Nucleus accumbens (tissue), 56 donors: ENCODE measurements around the gene CD207.
"Not testable (repeated sequence)": the region's sequence is repeated elsewhere in the genome, so short reads cannot be mapped to it uniquely, and the experiment has no call there.

Experiments
- DNase-seq, 56 donors: peaks; one replicate each; lab custom pipeline; 2025; lab: John Stamatoyannopoulos, UW

The CD207 gene

GRCh38 chr2:70829916-70830315 is 5.7 kb downstream of the CD207 start:
- DNase-seq = no peak

DNA sequence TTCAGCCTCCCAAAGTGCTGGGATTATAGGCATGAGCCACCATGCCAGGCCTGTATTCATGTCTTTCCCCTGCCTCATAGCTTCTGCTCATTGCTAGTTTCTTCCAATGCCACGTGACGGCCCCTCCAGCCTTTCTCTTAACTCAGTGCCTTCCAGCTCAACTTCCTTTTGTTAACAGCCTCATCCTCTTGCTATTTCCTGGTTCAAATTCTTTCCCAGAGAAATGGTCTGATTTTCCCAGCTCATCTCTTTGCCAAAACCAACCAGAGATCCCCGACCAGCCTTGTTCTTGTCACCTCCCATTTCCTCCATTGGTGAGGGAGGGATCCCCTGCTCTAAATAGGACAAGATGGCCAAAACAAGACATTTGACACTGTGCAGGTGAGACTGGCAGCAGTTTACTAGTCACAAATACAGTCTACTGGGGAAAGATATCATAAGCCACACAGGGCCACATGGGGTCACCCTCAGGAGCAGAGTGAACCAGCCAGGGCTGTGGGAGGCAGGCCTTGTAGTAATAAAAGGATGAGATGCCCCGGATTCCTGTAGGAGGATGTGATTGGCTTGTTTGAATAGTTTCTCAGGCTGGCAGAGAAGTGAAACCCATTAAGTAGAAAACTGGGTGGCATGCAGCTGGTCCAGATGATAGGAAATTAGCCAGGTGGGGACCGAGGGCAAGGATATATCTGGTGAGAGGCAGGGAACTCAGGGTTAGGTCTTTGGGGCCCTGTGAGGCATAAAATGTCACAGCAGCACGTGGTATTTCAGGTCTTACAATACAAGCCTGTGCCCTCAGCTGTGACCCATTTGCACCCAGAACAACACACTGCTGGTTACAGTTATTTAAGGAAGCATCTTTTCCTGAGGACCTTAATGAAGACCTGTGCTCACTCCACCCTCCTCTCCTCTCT is 6.4 kb downstream of the CD207 start:
- no peak for DNase-seq

DNA sequence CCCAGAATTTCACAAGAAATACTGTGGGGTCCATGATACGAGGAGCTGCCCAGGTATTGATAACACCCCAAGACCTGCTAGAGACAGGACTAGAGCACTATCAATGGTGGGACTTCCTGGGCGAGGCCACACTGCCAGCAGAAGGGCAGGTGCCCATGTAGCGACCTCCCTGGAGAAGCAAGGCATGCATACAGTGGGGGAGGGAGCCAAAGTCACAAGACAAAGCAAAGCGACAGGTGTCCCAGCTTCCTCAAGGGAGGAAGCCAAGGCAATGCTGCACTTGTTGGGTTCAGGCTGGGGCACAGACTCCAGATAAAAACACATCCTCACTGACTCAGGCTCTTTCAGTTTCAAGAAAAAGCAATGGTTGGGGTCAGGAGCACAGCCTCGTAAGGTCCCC is 7.5 kb downstream of the CD207 start:
- no peak for DNase-seq

DNA sequence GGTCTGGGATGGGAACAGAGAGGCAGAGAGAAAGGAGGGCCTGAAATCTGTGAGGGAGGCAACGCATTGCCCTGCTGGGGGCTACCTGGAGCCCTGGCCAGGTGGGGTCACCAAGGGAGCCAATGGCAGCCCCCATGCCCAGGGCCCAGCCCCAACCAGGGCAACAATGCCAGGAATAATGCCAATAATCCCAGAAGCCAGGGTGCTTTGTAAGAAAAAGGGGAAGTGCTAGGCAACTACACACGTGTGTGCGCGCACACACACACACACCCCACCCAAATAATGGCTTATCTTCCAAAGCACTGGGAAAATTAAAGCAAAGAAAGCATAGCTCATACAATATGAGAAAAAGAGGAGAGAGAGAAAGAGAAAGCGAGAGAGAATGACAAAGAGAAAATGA is 8.2 kb downstream of the CD207 start:
- no peak for DNase-seq

DNA sequence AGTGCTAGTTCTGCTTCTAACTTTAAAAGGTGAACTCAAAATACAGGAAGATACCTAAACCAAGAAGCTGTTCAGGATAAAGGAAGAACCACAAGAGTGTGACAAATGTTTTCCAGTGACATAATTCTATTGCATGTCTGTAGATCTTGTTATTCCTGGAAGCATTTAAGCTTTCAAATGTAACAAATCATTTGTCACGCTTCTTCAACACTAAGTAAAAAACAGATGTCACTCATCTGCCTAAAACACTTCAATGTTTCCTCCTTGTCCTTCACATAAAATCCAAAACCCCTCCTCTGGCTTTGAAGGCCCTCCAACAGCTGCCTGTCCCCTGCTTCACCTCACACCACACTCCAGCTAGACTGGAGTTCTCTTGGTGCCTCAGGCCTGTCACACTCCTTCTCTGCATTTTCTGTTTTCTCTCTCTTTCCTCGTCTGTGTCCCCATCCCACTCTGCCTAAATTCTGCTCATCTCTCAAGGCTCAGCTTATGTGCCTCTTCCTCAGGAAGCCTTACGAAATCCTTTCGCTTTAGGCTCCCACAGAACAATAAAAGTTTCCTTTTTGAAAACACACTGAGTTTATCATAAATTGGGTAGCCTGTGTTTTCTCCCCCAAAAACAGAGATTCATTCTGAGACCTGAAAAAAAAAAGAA is 8.8 kb downstream of the CD207 start:
- no peak for DNase-seq

DNA sequence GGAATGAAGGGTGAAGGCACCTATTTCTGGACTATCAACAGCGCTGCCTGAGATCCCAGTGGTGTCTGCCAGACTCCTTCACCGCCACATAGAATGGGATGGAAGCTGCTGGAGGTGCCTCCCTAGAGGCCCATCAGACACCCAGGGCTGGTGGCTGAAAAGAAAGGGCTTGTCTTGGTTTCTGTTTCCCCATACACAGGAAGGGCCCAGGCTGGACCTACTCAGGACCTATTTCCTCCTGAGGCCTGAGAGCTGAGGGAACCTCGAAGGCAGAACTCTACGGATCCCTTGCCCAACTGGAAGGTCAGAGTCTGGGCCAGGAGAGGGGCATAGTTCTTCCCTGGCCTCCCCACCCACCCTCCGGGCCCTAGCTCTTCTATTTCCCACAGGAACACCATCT is 12.4 kb downstream of the CD207 start:
- DNase-seq = no peak

GRCh38 chr2:70822843-70823242 is 12.8 kb downstream of the CD207 start:
- DNase-seq = no peak

- no peak for DNase-seq
Observed at GRCh38 chr2:70820499-70820898, 15.1 kb downstream of the CD207 start, which contains the start of gene CLEC4F. CLEC4F (minus strand) TSS chr2:70820599; CDS start chr2:70820523, 76 bp downstream.

- no peak for DNase-seq
Observed at GRCh38 chr2:70817284-70817954, 18.2 kb downstream of the CD207 start.

DNA sequence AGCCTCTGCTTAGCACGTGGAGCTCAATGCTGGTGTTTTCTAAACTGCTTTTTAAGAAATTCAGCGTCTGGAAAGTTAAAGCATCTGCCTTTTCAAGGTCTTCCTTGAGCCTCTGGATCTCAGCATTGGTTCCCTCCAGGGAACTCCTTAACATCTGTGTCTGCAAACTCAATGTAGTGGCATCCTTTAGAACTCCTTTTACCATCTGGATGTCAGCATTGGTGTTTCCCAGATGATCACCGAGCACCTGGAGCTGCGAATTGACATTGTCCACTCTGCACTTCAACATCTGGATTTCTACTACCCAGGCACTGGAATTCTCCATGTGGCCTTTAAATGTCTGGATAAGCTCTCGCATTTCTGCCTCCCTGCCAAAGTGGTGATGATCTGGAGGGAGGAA is 18.9 kb downstream of the CD207 start:
- no peak for DNase-seq

DNA sequence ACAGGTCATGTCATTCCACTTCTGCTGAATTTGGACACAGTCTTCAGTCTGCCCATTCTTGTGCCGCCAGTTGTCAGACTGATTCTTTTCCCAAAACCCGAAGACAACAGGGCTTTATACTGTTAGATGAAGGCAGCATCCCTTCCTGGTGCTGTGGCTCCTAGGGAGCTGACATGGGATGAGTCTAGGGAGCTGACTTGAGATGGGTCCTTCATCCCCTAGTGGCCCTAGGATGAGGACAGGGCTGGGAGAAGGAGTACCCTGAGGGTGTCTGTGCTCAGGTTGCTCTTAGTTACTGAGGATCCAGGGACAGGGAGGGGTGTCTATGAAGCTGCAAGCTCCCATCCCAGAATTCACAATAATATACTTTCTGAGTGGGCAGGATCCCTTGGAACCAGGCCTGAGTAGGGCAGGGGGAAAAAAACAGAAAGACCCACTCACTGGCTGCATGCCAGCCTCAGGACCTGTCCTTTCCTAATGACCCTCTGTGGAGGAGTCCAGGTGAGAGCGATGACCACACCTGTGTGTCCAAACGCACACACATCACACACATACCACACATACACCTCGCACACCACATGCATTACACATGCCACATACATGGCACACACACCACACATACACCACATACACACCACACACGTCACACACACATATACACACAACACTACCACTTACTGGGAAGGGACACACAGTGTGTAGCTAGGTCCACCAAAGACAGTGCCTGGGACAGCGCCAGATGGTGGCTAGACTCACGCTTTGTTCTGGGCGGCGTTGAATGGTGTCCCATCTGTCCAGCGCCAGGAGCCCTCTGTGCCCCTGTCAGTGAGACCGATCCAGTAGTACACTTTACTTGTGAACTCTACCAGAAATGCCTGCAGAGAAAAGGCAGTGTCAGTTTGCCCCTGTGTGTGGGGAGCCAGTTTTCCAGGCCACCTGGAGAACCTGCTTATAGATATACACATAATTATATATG is 26.3 kb downstream of the CD207 start:
- DNase-seq = no peak

DNA sequence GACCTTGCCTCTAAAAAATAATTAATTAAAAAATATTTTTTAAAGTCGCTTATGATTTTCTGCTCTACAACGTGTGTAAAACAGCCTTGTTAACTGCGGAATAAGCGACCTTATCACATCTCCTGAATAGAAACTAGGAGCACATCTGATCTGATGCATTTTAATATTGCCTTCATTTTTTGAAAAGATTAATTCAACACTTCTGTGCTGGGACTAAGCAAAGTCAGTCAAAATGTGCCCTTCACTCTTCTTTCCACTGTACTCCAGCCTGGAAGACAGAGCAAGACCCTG is 27.8 kb downstream of the CD207 start:
- no peak for DNase-seq

DNA sequence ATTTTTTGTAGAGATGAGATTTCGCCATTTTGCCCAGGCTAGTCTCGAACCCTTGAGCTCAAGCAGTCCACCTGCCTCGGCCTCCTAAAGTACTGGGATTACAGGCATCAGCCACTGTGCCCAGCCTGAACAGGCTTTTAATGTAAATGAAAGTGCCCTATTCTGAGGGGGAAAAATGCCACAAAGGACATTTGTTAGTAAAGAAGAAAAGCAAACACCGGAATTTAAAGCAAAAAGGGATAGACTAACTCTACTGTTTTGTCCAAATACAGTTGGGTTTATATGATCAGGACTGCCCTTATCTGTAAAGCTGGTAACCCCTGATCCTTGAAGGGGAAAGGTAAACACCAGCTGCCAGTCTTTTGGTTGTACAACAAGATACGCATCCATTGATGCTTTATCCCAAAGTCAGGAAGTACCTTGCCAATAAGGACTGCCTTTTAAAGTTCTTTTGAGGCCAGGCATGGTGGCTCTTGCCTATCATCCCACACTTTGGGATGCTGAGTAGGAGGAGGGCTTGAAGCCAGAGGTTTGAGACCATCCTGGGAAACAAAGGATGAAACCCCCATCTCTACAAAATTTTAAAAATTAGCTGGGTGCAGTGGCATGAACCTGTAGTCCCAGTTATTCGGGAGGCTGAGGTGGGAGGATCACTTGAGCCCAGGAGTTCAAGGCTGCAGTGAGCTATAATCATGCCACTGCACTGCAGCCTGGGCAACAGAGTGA is 28.4 kb downstream of the CD207 start:
- DNase-seq = no peak

DNA sequence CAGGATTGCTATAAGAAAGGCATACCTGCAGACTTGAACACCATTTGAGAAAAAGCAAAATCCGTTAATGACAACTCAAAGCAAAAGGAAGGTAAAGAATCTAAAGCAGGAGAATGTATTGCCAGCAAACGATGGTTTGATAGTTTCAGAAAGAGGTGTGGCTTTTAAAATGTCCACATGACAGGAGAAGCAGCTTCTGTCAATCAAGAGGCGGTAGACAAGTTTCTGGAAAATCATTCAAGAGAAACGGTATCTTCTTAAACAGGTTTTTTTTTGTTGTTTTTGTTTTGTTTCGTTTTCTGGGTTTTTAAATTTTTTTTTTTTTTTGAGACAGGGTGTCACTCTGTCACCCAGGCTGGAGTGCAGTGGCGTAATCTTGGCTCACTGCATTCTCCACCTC is 29.0 kb downstream of the CD207 start:
- no peak for DNase-seq

DNA sequence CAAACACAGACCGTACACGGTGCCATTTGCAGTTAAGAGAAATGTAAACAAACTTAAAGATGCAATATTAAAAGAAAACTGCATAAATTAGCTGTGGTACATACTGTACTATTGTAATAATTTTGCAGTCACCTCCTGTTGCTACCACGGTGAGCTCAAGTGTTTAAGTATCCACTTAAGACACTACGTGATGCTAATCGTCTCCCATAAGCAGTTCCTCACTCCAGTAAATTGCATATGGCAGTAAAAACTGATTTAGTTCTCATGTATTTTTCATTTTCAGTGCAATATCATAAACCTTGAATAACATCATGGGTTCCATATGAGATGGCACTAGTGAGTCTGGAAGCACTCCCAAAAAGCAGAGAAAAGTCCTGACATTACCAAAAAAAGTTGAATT is 29.6 kb downstream of the CD207 start:
- DNase-seq = no peak

DNA sequence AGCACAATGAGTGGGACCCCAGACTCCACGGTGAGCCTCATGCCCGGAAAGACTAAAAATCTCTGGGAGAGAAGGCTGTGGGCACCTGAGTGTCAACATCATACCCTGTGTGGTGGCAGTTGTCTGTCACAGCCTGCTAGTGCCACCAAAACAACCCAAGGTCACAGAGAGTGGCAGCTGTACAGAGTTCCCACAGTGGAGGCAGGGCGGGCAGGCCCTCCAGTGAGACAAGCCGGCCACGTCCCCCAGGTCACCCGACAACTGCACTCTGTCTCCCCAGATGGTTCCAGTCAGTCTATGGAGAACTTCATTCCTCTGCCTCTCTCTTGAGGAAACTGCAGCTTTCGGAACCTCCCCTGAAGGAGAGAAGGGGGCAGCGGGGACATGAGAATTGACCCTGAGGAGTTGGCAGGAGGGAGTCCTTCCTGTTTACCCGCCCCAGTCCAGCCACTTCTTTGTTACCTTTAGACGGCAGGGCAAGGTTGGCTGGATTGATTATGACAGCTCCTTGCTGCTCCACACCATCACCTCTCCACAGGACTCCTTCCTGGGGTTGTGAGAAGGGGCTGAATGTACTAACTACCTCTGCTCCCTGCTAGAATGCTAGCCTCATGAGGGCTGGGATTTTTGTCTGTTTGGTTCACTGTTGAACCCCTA is 33.9 kb downstream of the CD207 start:
- no peak for DNase-seq

DNA sequence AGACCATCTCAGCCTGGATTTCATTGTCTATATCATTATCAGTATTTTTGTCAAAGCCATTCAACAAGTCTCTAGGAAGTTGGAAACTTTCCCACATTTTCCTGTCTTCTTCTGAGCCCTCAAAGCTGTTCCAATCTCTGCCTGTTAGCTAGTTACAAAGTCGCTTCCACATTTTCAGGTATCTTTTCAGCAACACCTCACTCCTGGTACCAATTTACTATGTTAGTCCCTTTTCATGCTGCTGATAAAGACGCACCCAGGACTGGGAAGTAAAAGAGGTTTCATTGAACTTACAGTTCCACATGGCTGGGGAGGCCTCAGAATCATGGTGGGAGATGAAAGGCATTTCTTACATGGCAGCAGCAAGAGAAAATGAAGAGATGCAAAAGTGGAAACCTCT is 35.9 kb downstream of the CD207 start:
- no peak for DNase-seq

- not testable (repeated sequence) for DNase-seq
Observed at GRCh38 chr2:70797996-70798395, 37.6 kb downstream of the CD207 start.

GRCh38 chr2:70797506-70797905 is 38.1 kb downstream of the CD207 start:
- no peak for DNase-seq
